NCI-H69 (cell line): ENCODE data around the gene WDCP.
"Not testable (repeated sequence)": the region's sequence is repeated elsewhere in the genome, so short reads cannot be mapped to it uniquely, and the experiment has no call there.

Experiments
- DNase-seq: peaks from one replicate; lab custom pipeline; 2025; lab: John Stamatoyannopoulos, UW

WDCP gene

DNA sequence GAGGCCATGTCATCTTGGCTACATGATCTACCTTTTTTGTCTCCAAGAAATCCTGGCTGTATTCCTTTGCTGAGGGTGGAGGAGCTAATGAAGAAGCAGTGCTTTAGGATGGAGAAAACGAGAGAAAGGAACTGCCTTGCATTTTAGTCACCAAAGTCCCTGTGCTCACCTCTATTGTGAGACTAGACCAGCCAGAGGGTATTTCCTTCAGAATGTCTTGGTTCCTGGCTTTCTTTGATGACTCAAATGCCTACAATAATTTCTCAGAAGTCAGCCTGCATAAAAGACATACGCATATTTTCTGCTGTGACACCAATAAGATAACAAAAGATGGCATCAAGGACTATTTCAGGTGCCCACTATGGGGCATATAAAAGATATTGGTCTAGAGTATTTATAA lies 18.1 kb upstream of the WDCP start:
- DNase-seq: no peak

- DNase-seq: no peak
Observed at GRCh38 chr2:24058564-24059271, 11.5 kb upstream of the WDCP start.

GRCh38 chr2:24055750-24056149 lies 8.6 kb upstream of the WDCP start:
- no peak for DNase-seq

DNA sequence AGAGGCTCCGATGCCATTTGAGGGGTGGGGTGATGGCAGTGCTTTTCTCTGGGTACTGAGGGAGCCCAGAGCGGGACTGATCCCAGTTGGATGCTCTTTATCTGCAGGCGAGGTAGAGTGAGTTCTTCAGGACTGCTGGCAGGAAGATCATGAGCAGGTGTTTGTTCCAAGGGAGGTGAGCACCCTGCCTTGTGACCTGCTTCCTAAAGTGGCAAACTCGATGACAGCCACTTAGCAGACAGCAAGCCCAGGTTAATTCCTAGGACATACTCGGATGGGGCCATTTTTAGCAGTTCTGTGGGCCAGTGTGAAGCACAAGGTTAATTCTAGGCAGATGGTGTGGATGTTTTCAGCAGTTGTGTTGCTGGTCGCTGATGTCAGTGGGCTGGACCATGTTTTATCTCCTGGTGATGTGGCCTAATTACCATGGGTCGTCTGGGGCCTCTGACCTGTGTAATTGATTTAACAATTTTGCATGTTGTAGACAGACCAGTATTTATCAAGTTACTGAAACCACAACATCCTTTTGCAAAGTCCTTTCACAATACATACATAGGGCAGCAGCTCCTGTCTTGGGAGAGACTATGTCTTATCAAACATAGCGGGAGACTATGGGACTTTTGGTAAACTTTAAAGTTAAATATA lies 7.3 kb upstream of the WDCP start:
- no peak for DNase-seq

DNA sequence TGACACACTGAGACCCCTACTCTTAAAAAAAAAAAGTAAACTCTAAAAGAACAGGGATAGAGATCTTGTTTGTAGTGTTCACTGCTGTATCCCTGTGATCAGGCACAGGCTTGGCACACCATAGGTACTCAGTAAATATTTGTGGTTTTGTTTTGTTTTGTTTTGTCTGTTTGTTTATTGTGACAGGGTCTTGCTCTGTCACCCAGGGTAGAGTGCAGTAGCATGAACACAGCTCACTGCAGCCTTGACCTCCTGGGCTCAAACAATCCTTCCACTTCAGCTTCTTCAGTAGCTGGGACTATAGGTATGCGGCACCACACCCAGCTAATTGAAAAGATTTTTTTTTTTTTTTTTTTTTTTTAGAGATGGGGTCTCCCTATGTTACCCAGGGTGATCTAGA lies 5.8 kb upstream of the WDCP start:
- no peak for DNase-seq

GRCh38 chr2:24051833-24052232 lies 4.6 kb upstream of the WDCP start:
- no peak for DNase-seq

GRCh38 chr2:24050041-24050979 lies 3.1 kb upstream of the WDCP start:
- DNase-seq: peak; percentile 33

DNA sequence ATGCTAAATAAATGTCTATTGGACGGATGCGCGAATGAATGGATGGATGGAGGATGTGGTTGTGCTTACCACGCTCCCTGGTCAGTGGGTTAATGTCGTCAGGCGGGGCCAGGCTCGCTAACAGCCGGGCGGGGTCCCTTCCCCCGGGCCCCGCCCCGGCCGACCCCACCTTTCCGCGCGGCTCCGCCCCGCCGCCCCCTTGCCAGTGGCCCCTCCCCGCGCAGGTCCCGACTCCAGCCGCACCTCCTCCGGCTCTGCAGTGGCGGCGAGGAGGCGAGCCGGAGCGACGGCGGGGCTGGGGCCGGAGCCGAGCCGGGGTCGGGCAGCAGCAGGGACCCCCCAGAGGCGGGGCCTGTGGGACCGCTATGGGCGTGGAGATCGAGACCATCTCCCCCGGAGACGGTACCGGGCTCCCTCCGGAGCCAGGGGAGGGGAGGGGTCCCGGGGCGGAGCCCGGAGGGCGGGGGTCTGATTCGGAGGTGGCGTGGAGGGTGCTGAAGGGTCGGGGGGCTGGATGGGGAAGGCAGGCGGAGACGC lies 2.4 kb upstream of the WDCP start, which contains the start of gene FKBP1B:
Gene FKBP1B (plus strand): TSS at position 257 of the 537 bp plus-strand sequence. CDS start 109 bp downstream, at position 366.
- DNase-seq: peak; percentile 84

DNA sequence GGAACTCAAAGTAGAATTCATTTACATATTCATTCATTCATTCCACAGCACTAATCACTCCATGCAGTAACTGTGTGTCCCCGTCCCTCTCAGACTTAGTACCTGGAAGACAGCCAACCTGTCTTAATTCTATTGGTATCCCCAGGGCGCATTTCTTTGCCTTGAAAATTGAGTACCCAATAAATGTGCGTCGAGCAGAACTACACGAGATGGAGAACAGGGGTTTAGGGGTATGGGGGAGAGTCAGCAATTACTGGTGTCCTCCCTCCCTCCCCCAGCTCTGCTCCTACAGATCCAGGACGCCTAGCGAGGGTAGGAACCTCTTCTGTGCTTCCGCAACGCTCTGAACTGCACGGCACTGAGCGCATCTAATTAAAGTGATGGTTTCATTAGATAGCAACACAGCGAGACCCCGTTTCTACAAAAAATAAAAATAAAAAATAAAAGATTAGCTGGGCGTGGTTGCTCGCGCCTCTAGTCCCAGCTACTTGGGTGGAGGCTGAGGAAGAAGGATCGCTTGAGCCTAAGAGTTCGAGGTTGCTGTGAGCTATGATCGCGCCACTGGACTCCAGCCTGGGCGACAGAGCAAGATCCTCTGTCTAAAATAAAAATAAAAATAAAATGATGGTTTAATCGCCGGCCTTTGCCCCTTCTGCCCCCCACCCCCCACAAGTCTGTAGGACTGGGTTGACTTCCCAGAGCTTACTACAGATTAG lies 1.7 kb upstream of the WDCP start:
- DNase-seq: peak; percentile 68

DNA sequence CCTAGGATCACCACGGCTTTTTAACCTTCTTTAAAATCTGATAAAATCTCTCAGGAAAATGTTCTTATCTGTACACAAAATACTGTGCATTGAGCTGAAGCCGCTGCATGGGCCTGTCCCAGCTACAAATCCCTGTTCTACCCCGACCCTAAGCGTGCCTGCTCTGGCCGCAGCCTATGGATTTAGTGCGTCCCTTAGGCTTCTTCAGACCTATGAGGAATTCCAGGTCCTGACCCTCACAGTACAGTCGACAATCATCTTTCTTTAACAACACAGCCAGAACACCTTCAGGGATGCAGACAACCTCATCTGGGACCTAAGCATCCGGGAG lies 477 bp upstream of the WDCP start:
- peak; percentile 34 for DNase-seq

GRCh38 chr2:24046599-24046929 lies 627 bp downstream of the WDCP start:
- no peak for DNase-seq

DNA sequence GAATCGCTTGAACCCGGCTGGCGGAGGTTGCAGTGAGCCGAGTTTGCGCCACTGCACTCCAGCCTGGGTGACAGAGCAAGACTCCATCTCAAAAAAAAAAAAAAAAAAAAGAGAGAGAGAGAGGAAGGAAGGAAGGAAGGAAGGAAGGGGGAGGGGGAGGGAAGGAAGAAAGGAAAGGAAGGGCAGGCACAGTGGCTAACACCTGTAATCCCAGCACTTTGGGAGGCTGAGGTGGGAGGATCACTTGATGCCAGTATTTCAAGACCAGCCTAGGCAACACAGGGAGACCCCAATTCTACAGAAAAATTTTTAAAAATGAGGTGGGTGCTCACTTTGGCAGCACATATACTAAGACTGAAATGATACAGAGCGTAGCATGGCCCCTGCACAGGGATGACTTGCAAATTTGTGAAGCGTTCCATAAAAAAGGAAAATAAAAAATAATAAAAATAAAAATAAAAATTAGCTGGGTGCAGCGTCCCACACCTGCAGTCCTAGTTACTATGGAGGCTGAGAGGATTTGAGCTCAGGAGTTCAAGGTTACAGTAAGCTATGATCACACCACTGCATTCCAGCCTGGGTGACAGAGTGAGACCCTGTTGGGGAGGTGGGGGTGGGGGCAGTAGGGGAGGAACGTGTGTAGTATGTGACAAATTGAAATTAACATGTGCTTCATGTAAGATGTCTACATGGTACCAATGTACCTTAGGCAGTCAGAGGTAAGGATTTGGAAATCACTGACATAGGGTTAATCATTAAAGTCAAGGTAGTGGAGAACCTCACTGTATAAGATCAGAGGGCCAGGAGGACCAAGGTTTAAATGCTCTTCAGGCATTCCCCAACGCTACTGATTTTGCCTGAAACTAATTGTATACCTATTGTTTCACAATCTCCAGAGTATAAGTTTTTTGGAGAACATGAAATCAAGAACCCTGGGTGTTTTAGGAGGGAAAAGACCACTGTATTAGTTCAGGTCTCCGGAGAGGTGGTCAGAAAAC lies 1.4 kb downstream of the WDCP start:
- DNase-seq: no peak

DNA sequence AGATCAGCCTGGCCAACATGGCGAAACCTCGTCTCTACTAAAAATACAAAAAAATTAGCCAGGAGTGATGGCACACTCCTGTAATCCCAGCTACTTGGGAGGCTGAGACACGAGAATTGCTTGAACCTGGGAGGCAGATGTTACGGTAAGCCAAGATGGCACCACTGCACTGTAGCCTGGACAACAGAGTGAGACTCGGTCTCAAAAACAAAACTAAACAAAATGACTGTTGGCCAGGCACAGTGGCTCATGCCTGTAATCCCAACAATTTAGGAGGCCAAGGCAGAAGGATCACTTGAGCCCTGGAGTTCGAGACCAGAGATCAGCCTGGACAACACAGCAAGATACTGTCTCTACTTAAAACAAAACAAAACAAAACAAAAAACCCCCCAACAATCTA lies 4.1 kb downstream of the WDCP start:
- DNase-seq: not testable (repeated sequence)

DNA sequence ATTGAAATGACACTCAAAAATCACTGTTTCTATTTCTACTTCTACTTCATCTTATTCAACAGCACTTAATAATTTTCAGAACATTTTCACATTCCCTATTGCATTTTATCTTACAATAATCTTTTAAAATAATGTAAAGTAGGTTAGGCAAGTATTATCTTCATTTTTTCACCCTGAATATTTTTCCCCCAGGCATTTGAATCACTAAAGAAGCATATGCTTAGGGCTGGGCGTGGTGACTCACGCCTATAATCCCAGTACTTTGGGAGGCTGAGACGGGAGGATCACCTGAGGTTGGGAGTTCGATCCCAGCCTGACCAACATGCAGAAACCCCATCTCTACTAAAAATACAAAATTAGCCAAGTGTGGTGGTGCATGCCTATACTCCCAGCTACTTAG lies 6.7 kb downstream of the WDCP start:
- no peak for DNase-seq

GRCh38 chr2:24038786-24039499 lies 8.2 kb downstream of the WDCP start:
- no peak for DNase-seq

- no peak for DNase-seq
Observed at GRCh38 chr2:24026233-24026632, 21.0 kb downstream of the WDCP start.

DNA sequence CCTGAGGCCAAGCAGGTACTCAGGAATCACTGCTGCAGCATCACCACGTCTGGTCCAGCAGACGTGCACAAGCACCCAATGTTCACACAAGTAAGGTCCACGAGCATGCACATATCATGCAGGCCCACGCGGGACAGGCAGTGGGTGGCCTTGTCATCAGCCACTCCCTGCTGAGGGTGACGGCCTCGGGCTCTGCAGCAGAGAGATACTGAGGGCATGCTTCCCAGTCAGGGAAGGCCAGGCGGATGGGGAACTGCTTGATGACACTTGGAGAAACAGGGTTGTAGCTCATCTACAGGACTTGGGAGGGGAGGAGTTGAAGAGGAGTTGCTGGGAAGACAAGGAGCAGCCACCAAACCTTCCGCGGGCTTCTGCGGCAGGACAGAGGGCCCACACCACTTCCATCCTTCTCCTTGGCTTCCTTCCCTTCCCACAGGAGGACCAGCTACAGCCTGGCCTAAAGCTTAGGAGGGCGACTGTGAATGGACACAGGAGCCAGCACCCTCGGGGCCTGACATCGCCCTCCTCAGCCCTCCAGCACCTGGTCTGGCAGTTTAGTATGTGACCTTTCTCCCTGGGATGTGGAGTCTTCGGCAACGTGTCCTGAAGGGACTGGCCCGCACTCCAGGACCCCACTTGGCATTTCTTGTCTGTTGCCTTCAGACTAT lies 22.1 kb downstream of the WDCP start:
- no peak for DNase-seq

- no peak for DNase-seq
Observed at GRCh38 chr2:24024018-24024417, 23.2 kb downstream of the WDCP start.

DNA sequence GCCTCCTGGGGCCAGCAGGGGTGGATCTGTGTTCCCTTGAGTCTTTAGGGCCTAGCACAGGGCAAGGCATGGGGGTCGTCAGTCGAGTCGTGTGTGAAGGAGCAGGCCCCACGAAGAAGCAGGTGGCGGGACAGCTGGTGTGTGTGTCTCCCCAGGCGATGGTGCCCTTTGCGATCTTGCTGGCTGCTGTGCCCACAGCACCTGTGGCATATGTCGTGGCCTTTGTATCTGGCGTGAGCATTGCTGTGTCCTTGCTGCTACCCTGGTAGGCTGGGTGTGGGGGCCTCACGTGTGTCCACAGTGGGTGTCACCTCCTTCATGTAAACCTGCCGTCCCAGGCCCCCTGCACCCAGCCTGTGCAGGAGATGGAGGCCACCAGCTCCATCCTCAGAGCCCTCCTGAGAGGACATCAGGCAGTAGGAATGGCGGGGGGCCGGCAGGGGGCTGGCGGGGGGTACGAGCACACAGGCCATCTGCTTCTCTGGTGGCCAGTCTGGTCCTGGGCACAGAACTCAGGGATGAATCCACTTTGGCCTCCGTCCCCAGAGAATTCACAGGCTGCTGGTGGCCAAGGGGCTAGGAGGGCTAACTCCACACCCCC lies 24.1 kb downstream of the WDCP start:
- DNase-seq: no peak
